ENCODE measurements around the gene FAM13C.

DNA sequence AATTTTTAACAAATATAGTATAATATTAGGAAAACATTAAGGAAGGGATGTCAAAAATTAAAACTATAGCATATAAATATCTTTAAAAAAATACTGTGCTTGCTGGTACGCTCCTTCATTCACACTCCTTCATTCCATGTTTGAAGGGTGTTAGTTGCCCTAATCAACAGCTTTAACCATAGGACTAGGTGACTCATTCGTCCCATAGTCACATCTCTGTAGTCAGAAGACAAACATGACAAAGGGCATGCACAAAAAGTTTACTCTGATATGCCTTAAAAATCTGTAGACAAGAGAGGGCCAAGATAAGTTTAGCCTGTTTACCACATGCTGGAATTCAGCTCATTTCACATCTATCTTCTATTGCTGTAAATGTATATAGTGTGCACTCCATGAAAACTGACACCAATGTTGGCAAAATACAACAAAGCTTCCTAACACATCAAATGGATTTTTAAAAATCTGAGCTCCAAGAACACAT, 646 bp downstream of the FAM13C start:
- no peak for TF ChIP-seq POLR2A (IDR thresholded peaks at IDR 0.05)
- TF ChIP-seq, protein P1, sequence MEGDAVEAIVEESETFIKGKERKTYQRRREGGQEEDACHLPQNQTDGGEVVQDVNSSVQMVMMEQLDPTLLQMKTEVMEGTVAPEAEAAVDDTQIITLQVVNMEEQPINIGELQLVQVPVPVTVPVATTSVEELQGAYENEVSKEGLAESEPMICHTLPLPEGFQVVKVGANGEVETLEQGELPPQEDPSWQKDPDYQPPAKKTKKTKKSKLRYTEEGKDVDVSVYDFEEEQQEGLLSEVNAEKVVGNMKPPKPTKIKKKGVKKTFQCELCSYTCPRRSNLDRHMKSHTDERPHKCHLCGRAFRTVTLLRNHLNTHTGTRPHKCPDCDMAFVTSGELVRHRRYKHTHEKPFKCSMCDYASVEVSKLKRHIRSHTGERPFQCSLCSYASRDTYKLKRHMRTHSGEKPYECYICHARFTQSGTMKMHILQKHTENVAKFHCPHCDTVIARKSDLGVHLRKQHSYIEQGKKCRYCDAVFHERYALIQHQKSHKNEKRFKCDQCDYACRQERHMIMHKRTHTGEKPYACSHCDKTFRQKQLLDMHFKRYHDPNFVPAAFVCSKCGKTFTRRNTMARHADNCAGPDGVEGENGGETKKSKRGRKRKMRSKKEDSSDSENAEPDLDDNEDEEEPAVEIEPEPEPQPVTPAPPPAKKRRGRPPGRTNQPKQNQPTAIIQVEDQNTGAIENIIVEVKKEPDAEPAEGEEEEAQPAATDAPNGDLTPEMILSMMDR (IDR thresholded peaks at IDR 0.05): no peak
